K562 (cell line): ENCODE measurements around the gene GOPC. TPM values are rescaled to one million over a fixed set of nuclear protein-coding genes. Genes with fewer than 3 reads are reported as not detected.

Experiments used
- ATAC-seq: fragments of 200-7000 bp; cut with Tn5 transposase; 3 replicates; pipeline ENCODE4 v1.9.1; 2020; ENCODE audit warnings: moderate library complexity
- BruUV-seq: library from RNA; stranded (reverse); fragments of 400-500 nt; replicated peaks from 2 replicates; lab custom pipeline; 2021; lab: Mats Ljungman, UMichigan
- CTCF ChIA-PET: fragments of 300-600 bp; formaldehyde crosslinking; extraction: SDS; loops from one replicate; lab custom pipeline; 2021; ENCODE audit warnings: low intra/inter-chr PET ratio; lab: Yijun Ruan, JAX
- POLR2A ChIA-PET: fragments of 300-600, 350-650 bp; sonication (Branson Sonifier 250); formaldehyde crosslinking; extraction: SDS; loops from one replicate; lab custom pipeline; 2021; ENCODE audit warnings: antibody characterized with exemption, inconsistent platforms; lab: Yijun Ruan, JAX
- DNase-seq, 4 experiments: peaks; one replicate each; pipeline versions ENCODE4 v3.0.0 to v3.0.0-alpha.2; 2011 to 2018; ENCODE audit warnings: low spot score in 3 of 4, mixed read lengths in 3 of 4; ENCODE audit errors: extremely low read depth in 1 of 4
- FAIRE-seq: peaks from 2 replicates; lab custom pipeline; 2011; peaks lifted over from hg19 to GRCh38; lab: Jason Lieb, UNC
- H2AFZ ChIP-seq: 2 replicates; pipeline ENCODE4 v1.6.0; 2011; ENCODE audit warnings: low read depth, low read length, control low read depth, inconsistent platforms
- H3K27ac ChIP-seq: fragments of 200-600 bp; 3 replicates; pipeline ENCODE4 v1.8.0; 2011; ENCODE audit warnings: low read depth, mild to moderate bottlenecking, control low read depth, inconsistent platforms, low read length, moderate library complexity, mixed read lengths; ENCODE audit errors: extremely low read depth
- H3K27me3 ChIP-seq, 2 experiments: fragments of 300-600 bp in 1 of 2; 2 replicates in 1 of 2; 3 replicates in 1 of 2; pipeline versions ENCODE4 v1.6.0 to v1.8.0; 2011; ENCODE audit warnings: inconsistent platforms in 2 of 2, low read length in 2 of 2, mild to moderate bottlenecking in 1 of 2, mixed read lengths in 1 of 2, moderate library complexity in 1 of 2; ENCODE audit not compliant: control insufficient read depth in 2 of 2, insufficient read depth in 2 of 2
- H3K36me3 ChIP-seq: fragments of 300-600 bp; 3 replicates; pipeline ENCODE4 v1.8.0; 2011; ENCODE audit warnings: mild to moderate bottlenecking, low read length, inconsistent platforms; ENCODE audit not compliant: control insufficient read depth, insufficient read depth
- H3K4me1 ChIP-seq, 2 experiments: fragments of 200-600 bp in 1 of 2; replicated peaks in 1 of 2; 2 replicates in 1 of 2; 3 replicates in 1 of 2; pipeline versions ENCODE4 v1.5.1 to v1.8.0; 2011; ENCODE audit warnings: inconsistent platforms in 2 of 2, low read length in 2 of 2, mild to moderate bottlenecking in 1 of 2, mixed read lengths in 1 of 2, moderate library complexity in 1 of 2; ENCODE audit not compliant: control insufficient read depth in 2 of 2, insufficient read depth in 2 of 2
- H3K4me2 ChIP-seq: 2 replicates; pipeline ENCODE4 v1.6.1; 2011; ENCODE audit warnings: low read length, control low read depth, inconsistent platforms, mixed read lengths; ENCODE audit not compliant: insufficient read depth
- H3K4me3 ChIP-seq: fragments of 200-600 bp; sonication (generic), shearing (Covaris generic); 2 replicates; pipeline ENCODE4 v1.5.1; 2016; ENCODE audit warnings: control low read depth, inconsistent platforms
- H3K79me2 ChIP-seq: fragments of 200-600 bp; 3 replicates; pipeline ENCODE4 v1.8.0; 2011; ENCODE audit warnings: low read length, inconsistent platforms; ENCODE audit not compliant: control insufficient read depth, insufficient read depth
- H3K9ac ChIP-seq, 2 experiments: 2 replicates each; pipeline versions ENCODE4 v1.6.0 to v1.6.1; 2011; ENCODE audit warnings: low read depth in 2 of 2, low read length in 2 of 2, control low read depth in 1 of 2, inconsistent platforms in 1 of 2, mild to moderate bottlenecking in 1 of 2, mixed read lengths in 1 of 2; ENCODE audit not compliant: insufficient read depth in 1 of 2
- H3K9me1 ChIP-seq: one replicate; pipeline ENCODE4 v1.6.0; 2011; ENCODE audit warnings: inconsistent platforms, mild to moderate bottlenecking, low read length, moderate library complexity; ENCODE audit not compliant: control insufficient read depth, insufficient read depth
- H3K9me3 ChIP-seq: replicated peaks from 2 replicates; pipeline ENCODE4 v1.5.1; 2011; ENCODE audit warnings: low read depth, low read length, inconsistent platforms; ENCODE audit not compliant: control insufficient read depth, insufficient read depth
- H4K20me1 ChIP-seq: replicated peaks from 2 replicates; pipeline ENCODE4 v1.6.1; 2011; ENCODE audit warnings: low read length, inconsistent platforms, mixed read lengths; ENCODE audit not compliant: control insufficient read depth, insufficient read depth
- ASH1L ChIP-seq: fragments of 450-650 bp; IDR thresholded peaks from 2 replicates; pipeline ENCODE4 v1.6.1; 2018; ENCODE audit warnings: borderline replicate concordance, mild to moderate bottlenecking, low read depth; ENCODE audit not compliant: partially characterized antibody
- BCLAF1 ChIP-seq, 2 experiments: fragments of 450-650 bp in 1 of 2; IDR thresholded peaks; 2 replicates each; pipeline ENCODE4 v1.6.1; 2011 to 2017; ENCODE audit warnings: low read depth in 2 of 2, antibody characterized with exemption in 1 of 2, borderline replicate concordance in 1 of 2, low read length in 1 of 2, mild to moderate bottlenecking in 1 of 2, mixed read lengths in 1 of 2; ENCODE audit not compliant: control insufficient read depth in 1 of 2
- CBX1 ChIP-seq: sonication (generic); IDR thresholded peaks from 2 replicates; pipeline ENCODE4 v1.6.1; 2016; ENCODE audit warnings: antibody characterized with exemption, low read depth, mild to moderate bottlenecking
- EGR1 ChIP-seq: fragments of 450-650 bp; conservative IDR thresholded peaks from 2 replicates; pipeline ENCODE4 v1.6.1; 2017; ENCODE audit warnings: mild to moderate bottlenecking
- KDM5B ChIP-seq: fragments of 200-600 bp; sonication (generic); IDR thresholded peaks from 2 replicates; pipeline ENCODE4 v1.6.1; 2012; ENCODE audit warnings: low read depth, mild to moderate bottlenecking, moderate library complexity, low read length, control low read depth, inconsistent platforms; ENCODE audit not compliant: insufficient replicate concordance
- NR2C2 ChIP-seq, 2 experiments: fragments of 200-800 bp in 1 of 2; sonication (Bioruptor generic) in 1 of 2; sonication (generic) in 1 of 2; formaldehyde crosslinking in 1 of 2; IDR thresholded peaks; 2 replicates each; pipeline versions ENCODE4 v1.6.1 to v1.8.0; 2016 to 2022; ENCODE audit warnings: mild to moderate bottlenecking in 1 of 2, missing compliant biosample characterization in 1 of 2, missing genetic modification characterization in 1 of 2, missing genetic modification reagents in 1 of 2
- SUPT5H ChIP-seq: fragments of 450-650 bp; IDR thresholded peaks from 2 replicates; pipeline ENCODE4 v1.6.1; 2016
- ZNF175 ChIP-seq: fragments of 200-800 bp; sonication (Bioruptor generic); IDR thresholded peaks from 2 replicates; pipeline ENCODE4 v1.6.1; 2016; ENCODE audit warnings: low read depth, mild to moderate bottlenecking, missing genetic modification characterization, missing compliant biosample characterization
- ZNF395 ChIP-seq: fragments of 200-800 bp; sonication (Bioruptor generic); IDR thresholded peaks from 2 replicates; pipeline ENCODE4 v1.6.1; 2017; ENCODE audit warnings: missing genetic modification characterization, missing compliant biosample characterization
- WGBS: fragments of 100-300 bp; shearing (Covaris generic); methylation state at CpG from one replicate; pipeline ENCODE4 v1.1.6; 2016; ENCODE audit warnings: low coverage, mixed read lengths; ENCODE audit not compliant: insufficient coverage; ENCODE audit errors: missing lambda C conversion rate; 5-methylcytosine and 5-hydroxymethylcytosine counted together
- in situ Hi-C: fragments of 300-500 bp; cut with MboI; formaldehyde crosslinking; loops from 4 replicates; pipeline ENCODE4 v1.15.0; 2018; ENCODE audit warnings: inconsistent platforms, mixed read lengths
- intact Hi-C: fragments of 100-400 bp; cut with micrococcal nuclease; formaldehyde crosslinking; loops from 2 replicates; pipeline ENCODE4 v1.14.2; 2022
- polyA plus RNA-seq, 8 experiments: library from polyadenylated mRNA; depleted of rRNA in 4 of 8; stranded (reverse) in 5 of 8; unstranded in 3 of 8; fragments of >200 nt; fragmentation: Nextera tagmentation in 2 of 8; fragmentation: Illumina TruSeq in 1 of 8; extraction: Ambion mirVana in 2 of 8; extraction: Trizol in 1 of 8; gene quantifications; 2 replicates each; pipeline versions ENCODE4 v1.2.1 to v1.2.3, GENCODE V29; 2011 to 2014; ENCODE audit warnings: inconsistent platforms in 1 of 8, missing spikeins in 1 of 8
- total RNA-seq, 7 experiments: library from RNA; depleted of rRNA in 6 of 7; stranded (reverse); fragments of >200 nt in 6 of 7; fragmentation: Illumina TruSeq in 2 of 7; extraction: Trizol in 2 of 7; gene quantifications; 2 replicates each; pipeline versions ENCODE4 v1.2.1 to v1.2.3, GENCODE V29; 2011 to 2021; ENCODE audit warnings: low replicate concordance in 1 of 7
- TF ChIP-seq, protein P1 (sequence below): fragments of 450-650 bp; conservative IDR thresholded peaks from 2 replicates; pipeline ENCODE4 v1.6.1; 2016; ENCODE audit warnings: missing genetic modification characterization, low read depth, mild to moderate bottlenecking, missing compliant biosample characterization, moderate library complexity
- TF ChIP-seq, protein P2 (sequence below): fragments of 200-800 bp; sonication (Bioruptor generic); IDR thresholded peaks from 2 replicates; pipeline ENCODE4 v1.6.1; 2017; ENCODE audit warnings: missing genetic modification characterization, missing compliant biosample characterization

The GOPC gene
- total and polyA plus RNA-seq, 9 of the 15 experiments (the other 6 are each of a cell fraction or from before 2014, with no cell fraction given), result 10.0 to 32.2 (median 25.6) TPM

GRCh38 chr6:117602899-117603588 lies 733 bp upstream of the GOPC start:
- Histone ChIP-seq H4K20me1 (no peaks in the 10 kb centered on the region), H3K9me3 (peaks cover 7% of the 10 kb centered on the region), H3K79me2 (peaks cover 43% of the 10 kb centered on the region), H3K9me1 (no peaks in the 10 kb centered on the region), H3K27me3 (no peaks in the 10 kb centered on the region), H3K4me3 (peak overlapping the region; percentile 74), H3K4me1 (peaks cover 4 to 6% of the 10 kb centered on the region in 2 experiments; a peak in 3 of 5 replicates), H3K9ac (peak overlapping the region; percentile 77 to 96; a peak in 3 of 4 replicates), H3K36me3 (peaks cover 12% of the 10 kb centered on the region; the same call in 2 of the 3 replicates), H3K4me2 (peak overlapping the region; percentile 87), H2AFZ (peak overlapping the region; percentile 97), H3K27ac (peak overlapping the region; percentile 84)
- in situ Hi-C loops (loop anchor here (5.0 to 10.0 kb wide), 2 partner anchors 118 to 151 kb away; partner anchors contain the start of gene DCBLD1), intact Hi-C loops (loop anchor here (1.0 to 10.0 kb wide), 4 partner anchors 121 to 631 kb away; partner anchors contain the start of gene DCBLD1)
- CTCF ChIA-PET, result interaction anchor here (1.4 kb wide), 1 partner anchor 153 kb away, joined by 5 read pairs; no protein-coding TSS in a partner anchor
- ATAC-seq (no peak), FAIRE-seq (no peak), DNase-seq (no peak)
- WGBS, result 56% methylated on average over 12 of the region's 12 CpGs
- BruUV-seq, result TSS peak; percentile 96
- POLR2A ChIA-PET, result interaction anchor here (0.6 to 1.5 kb wide), 7 partner anchors 17 to 629 kb away, joined by 3 to 4 read pairs (median 3); no protein-coding TSS in a partner anchor
- TF ChIP-seq KDM5B (peak; percentile 19), ASH1L (no peak), BCLAF1 (IDR thresholded peaks at IDR 0.05; ENCODE audit: borderline replicate concordance in 1 of 2, control insufficient read depth in 1 of 2, low read depth in 2 of 2, low read length in 1 of 2) (no peak), SUPT5H (no peak), NR2C2 (CRISPR knock-in tag; IDR thresholded peaks at IDR 0.05) (0 out of 2 replicates have a peak, but pooled peaks have one; percentile 17), NR2C2 (tag; IDR thresholded peaks at IDR 0.05) (peak; percentile 24; the same call in 1 of the 2 replicates), CBX1 (no peak), ZNF175 (CRISPR knock-in tag) (0 out of 2 replicates have a peak, but pooled peaks have one; percentile 45), ZNF395 (CRISPR knock-in tag) (peak; percentile 56; the same call in 1 of the 2 replicates), EGR1 (0 out of 2 replicates have a peak, but pooled peaks have one; percentile 42)
- TF ChIP-seq, protein P1, sequence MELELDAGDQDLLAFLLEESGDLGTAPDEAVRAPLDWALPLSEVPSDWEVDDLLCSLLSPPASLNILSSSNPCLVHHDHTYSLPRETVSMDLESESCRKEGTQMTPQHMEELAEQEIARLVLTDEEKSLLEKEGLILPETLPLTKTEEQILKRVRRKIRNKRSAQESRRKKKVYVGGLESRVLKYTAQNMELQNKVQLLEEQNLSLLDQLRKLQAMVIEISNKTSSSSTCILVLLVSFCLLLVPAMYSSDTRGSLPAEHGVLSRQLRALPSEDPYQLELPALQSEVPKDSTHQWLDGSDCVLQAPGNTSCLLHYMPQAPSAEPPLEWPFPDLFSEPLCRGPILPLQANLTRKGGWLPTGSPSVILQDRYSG (tag), result 0 out of 2 replicates have a peak, but pooled peaks have one; percentile 5
- TF ChIP-seq, protein P2, sequence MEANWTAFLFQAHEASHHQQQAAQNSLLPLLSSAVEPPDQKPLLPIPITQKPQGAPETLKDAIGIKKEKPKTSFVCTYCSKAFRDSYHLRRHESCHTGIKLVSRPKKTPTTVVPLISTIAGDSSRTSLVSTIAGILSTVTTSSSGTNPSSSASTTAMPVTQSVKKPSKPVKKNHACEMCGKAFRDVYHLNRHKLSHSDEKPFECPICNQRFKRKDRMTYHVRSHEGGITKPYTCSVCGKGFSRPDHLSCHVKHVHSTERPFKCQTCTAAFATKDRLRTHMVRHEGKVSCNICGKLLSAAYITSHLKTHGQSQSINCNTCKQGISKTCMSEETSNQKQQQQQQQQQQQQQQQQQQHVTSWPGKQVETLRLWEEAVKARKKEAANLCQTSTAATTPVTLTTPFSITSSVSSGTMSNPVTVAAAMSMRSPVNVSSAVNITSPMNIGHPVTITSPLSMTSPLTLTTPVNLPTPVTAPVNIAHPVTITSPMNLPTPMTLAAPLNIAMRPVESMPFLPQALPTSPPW (CRISPR knock-in tag), result no peak
